Activated B cell treated with CpG ODN at 0.5 μM for 24 hours (primary cell): ENCODE results near the gene KRT27. TPM values are rescaled to one million over a fixed set of nuclear protein-coding genes. Genes with fewer than 3 reads are reported as not detected.

Experiments
- ATAC-seq: fragments of 200-7000 bp; cut with Tn5 transposase; one replicate; pipeline ENCODE4 v1.10.0; 2021; ENCODE audit warnings: low read depth, mild to moderate bottlenecking, moderate library complexity
- CTCF ChIA-PET: fragments of 350-600 bp; sonication (Branson Sonifier 250); formaldehyde crosslinking; loops from one replicate; lab custom pipeline; 2021; ENCODE audit warnings: antibody characterized with exemption; lab: Charles Lee
- POLR2A ChIA-PET: fragments of 350-600 bp; sonication (Branson Sonifier 250); formaldehyde crosslinking; loops from one replicate; lab custom pipeline; 2021; ENCODE audit warnings: antibody characterized with exemption; lab: Charles Lee
- DNase-seq: peaks from one replicate; pipeline ENCODE4 v3.0.0; 2022
- H3K27ac Mint-ChIP-seq: one replicate; pipeline ENCODE4 v1.8.0; 2020; ENCODE audit warnings: mixed read lengths
- H3K27me3 Mint-ChIP-seq: one replicate; pipeline ENCODE4 v1.8.0; 2021; ENCODE audit warnings: mixed read lengths
- H3K36me3 Mint-ChIP-seq: one replicate; pipeline ENCODE4 v1.8.0; 2021; ENCODE audit warnings: low read depth, mixed read lengths
- H3K4me1 Mint-ChIP-seq: one replicate; pipeline ENCODE4 v1.8.0; 2021; ENCODE audit warnings: mixed read lengths
- H3K4me3 Mint-ChIP-seq: one replicate; pipeline ENCODE4 v1.8.0; 2020; ENCODE audit warnings: mild to moderate bottlenecking, mixed read lengths
- H3K9me3 Mint-ChIP-seq: one replicate; pipeline ENCODE4 v1.8.0; 2020; ENCODE audit warnings: mixed read lengths
- intact Hi-C: fragments of 100-400 bp; cut with micrococcal nuclease; formaldehyde crosslinking; loops from one replicate; pipeline ENCODE4 v1.15.1; 2024
- total RNA-seq: library from RNA; stranded (reverse); gene quantifications from 2 replicates; pipeline ENCODE4 v1.2.3, GENCODE V29; 2022
- TF ChIP-seq, protein P1 (sequence below): fragments of 200-600 bp; IDR thresholded peaks from one replicate; pipeline ENCODE4 v1.8.0; 2022; ENCODE audit warnings: antibody characterized with exemption, mild to moderate bottlenecking

KRT27 gene
- total RNA-seq, 1 donor from 2014 or later, result not detected

DNA sequence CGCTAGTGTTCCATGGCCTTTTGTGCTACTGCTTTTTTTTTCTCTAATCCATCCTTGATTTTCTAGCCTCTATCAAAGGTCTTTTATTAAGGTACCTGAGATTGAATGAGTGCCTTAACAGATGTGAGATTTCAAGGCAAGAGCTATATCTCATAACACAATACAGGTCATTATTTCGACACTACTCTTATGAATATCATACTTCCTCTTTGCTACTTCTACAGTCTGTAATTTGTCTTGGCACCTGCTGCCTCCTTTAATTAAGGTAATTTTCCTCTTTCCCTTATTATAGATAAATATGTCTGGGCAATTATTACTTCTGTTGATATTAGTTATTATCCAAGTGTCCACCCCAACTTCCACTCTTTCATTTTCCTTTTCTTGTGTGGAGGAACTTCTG, 12.1 kb upstream of the KRT27 start:
- no peak for ATAC-seq
- H3K4me3 Mint-ChIP-seq, result no peak overlapping the region
- ChIA-PET POLR2A (interaction anchor here (0.5 kb wide), 1 partner anchor 353 kb away, joined by 3 read pairs; no protein-coding TSS in a partner anchor), CTCF (no interaction called here)
- H3K36me3 Mint-ChIP-seq, result no peaks in the 10 kb centered on the region
- H3K9me3 Mint-ChIP-seq, result no peaks in the 10 kb centered on the region
- intact Hi-C loops, result loop anchor here (5.0 kb wide), 1 partner anchor 77 kb away; no protein-coding TSS in a partner anchor
- peaks cover 27% of the 10 kb centered on the region for H3K27me3 Mint-ChIP-seq
- no peak for DNase-seq
- TF ChIP-seq, protein P1, sequence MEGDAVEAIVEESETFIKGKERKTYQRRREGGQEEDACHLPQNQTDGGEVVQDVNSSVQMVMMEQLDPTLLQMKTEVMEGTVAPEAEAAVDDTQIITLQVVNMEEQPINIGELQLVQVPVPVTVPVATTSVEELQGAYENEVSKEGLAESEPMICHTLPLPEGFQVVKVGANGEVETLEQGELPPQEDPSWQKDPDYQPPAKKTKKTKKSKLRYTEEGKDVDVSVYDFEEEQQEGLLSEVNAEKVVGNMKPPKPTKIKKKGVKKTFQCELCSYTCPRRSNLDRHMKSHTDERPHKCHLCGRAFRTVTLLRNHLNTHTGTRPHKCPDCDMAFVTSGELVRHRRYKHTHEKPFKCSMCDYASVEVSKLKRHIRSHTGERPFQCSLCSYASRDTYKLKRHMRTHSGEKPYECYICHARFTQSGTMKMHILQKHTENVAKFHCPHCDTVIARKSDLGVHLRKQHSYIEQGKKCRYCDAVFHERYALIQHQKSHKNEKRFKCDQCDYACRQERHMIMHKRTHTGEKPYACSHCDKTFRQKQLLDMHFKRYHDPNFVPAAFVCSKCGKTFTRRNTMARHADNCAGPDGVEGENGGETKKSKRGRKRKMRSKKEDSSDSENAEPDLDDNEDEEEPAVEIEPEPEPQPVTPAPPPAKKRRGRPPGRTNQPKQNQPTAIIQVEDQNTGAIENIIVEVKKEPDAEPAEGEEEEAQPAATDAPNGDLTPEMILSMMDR, result no peak
- H3K4me1 Mint-ChIP-seq, result no peaks in the 10 kb centered on the region
- no peak overlapping the region for H3K27ac Mint-ChIP-seq

DNA sequence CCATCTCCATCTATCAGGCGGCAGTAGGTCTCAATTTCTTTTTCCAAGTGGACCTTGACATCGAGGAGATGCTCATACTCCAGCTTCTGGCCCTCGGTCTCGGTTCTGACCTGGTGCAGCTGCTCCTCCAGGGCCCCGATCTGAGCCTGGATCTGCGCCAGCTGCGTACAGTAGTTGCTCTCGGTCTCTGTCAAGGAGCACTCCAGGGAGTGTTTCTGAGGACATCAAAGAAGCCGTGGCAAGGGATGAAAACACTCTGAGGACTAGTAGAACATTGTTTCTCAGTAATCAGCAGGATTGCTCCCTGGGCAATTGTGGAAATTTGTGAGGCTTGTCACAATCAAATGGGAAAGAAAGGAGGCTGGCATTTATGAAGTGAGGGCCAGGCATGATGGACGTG, 11.5 kb upstream of the KRT27 start:
- intact Hi-C loops, result loop anchor here (5.0 kb wide), 1 partner anchor 77 kb away; no protein-coding TSS in a partner anchor
- H3K36me3 Mint-ChIP-seq, result no peaks in the 10 kb centered on the region
- DNase-seq (no peak), ATAC-seq (no peak)
- H3K27ac Mint-ChIP-seq, result no peak overlapping the region
- TF ChIP-seq, protein P1, result no peak
- no peaks in the 10 kb centered on the region for H3K4me1 Mint-ChIP-seq
- ChIA-PET CTCF (no interaction called here), POLR2A (interaction anchor here (0.5 kb wide), 1 partner anchor 353 kb away, joined by 3 read pairs; no protein-coding TSS in a partner anchor)
- H3K9me3 Mint-ChIP-seq, result no peaks in the 10 kb centered on the region
- peaks cover 22% of the 10 kb centered on the region for H3K27me3 Mint-ChIP-seq
- no peak overlapping the region for H3K4me3 Mint-ChIP-seq

DNA sequence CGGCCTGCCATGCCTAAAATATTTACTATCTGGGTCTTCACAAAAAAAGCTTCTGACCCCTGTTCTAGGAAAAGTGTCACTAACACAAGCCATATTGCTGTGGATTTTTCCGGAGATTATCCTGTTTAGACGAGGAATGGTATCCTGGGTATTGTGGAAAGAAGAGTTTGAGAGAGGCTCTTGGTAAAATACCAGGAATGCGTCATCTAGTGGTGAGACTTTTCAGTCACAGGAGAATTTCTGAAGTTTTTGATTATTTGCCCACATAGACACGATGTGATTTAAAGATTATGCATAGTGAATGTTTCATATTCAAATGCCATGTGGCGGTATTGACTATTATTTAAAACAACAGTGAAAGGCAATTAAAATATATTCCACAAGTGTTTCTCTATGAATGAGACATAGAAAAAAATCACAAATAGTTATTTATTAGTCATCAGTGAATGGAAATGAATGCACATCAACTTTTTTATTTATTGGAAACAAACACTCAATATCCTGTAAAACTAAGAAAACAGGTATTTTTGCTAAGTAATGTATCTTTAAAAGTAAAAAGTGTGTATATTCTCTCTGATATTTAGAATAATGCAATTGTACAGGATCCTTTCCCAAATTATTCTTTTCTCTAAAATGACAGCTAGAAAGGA, 9.6 kb upstream of the KRT27 start:
- no peaks in the 10 kb centered on the region for H3K9me3 Mint-ChIP-seq
- H3K27me3 Mint-ChIP-seq, result peaks cover 17% of the 10 kb centered on the region
- H3K4me3 Mint-ChIP-seq, result no peak overlapping the region
- ChIA-PET CTCF (interaction anchor here (0.7 to 1.4 kb wide), 6 partner anchors 76 to 231 kb away, joined by 3 to 8 read pairs (median 5); partner anchors contain the start of gene SMARCE1), POLR2A (no interaction called here)
- ATAC-seq (no peak), DNase-seq (no peak)
- intact Hi-C loops, result loop anchor here (1.0 to 5.0 kb wide), 2 partner anchors 75 to 172 kb away; no protein-coding TSS in a partner anchor
- no peak overlapping the region for H3K27ac Mint-ChIP-seq
- H3K4me1 Mint-ChIP-seq, result no peaks in the 10 kb centered on the region
- TF ChIP-seq, protein P1, result no peak
- no peaks in the 10 kb centered on the region for H3K36me3 Mint-ChIP-seq

DNA sequence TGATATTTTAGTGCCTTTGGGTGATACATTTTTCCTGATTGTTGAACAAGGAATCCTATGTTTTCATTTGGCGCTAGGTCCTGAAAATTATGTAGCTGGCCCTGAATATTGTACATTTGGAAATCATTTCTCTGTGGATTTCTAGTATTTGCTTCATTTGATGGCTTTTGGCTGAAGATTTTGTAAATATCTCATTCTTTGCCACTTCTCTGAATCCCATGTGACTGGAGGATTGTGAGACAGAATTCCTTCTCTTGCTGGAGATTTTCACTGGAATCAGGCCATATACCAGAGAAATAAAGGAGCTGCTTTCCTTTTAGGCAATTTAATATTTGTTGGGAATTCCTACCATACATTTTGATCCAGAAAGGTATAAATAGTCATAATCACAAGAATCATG, 8.8 kb upstream of the KRT27 start:
- ChIA-PET CTCF (interaction anchor here (0.7 to 1.2 kb wide), 5 partner anchors 75 to 397 kb away, joined by 3 to 7 read pairs (median 3); no protein-coding TSS in a partner anchor), POLR2A (no interaction called here)
- Mint-ChIP-seq H3K9me3 (no peaks in the 10 kb centered on the region), H3K4me1 (no peaks in the 10 kb centered on the region), H3K36me3 (no peaks in the 10 kb centered on the region), H3K27me3 (peaks cover 13% of the 10 kb centered on the region), H3K4me3 (no peak overlapping the region), H3K27ac (no peak overlapping the region)
- ATAC-seq, result no peak
- intact Hi-C loops, result loop anchor here (5.0 kb wide), 1 partner anchor 74 kb away; no protein-coding TSS in a partner anchor
- TF ChIP-seq, protein P1, result no peak
- DNase-seq, result no peak

DNA sequence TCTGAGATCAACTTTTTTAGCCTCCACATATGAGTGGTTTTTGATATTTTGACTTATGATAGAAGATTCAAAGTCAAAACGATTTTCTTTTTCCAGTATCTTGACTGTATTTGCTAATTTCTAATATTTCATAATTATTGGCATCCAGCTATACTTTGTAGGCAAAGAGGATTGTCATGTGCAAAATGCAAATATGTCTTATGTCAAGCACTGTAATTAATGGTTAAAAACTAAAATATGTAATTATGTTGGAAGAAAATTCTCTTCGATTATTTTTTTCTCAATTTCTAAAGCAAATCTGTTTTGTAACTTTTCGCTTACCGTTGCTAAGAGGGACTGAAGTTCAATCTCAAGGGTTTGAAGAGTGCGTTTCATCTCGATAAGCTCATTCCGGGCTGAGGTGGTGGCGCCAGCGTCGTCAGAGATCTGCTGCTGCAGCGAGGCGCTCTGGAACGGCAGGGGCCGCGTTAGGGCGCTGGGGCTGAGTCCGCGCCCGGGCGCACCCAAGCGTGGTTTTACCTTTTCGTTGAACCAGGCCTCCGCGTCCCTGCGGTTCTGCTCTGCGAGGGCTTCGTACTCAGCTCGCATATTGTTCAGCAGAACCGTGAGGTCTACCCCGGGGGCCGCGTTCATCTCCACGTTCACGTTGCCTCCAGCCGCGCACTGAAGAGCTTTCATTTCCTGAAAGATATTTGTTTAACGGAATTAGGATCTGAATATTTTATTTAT, 3.0 kb downstream of the KRT27 start:
- no peak overlapping the region for H3K27ac Mint-ChIP-seq
- H3K36me3 Mint-ChIP-seq, result no peaks in the 10 kb centered on the region
- ChIA-PET POLR2A (interaction anchor here (1.4 kb wide), 1 partner anchor 40 kb away, joined by 3 read pairs; no protein-coding TSS in a partner anchor), CTCF (no interaction called here)
- no peaks in the 10 kb centered on the region for H3K9me3 Mint-ChIP-seq
- DNase-seq (no peak), ATAC-seq (peak; percentile 21)
- TF ChIP-seq, protein P1, result no peak
- H3K4me1 Mint-ChIP-seq, result peaks cover 4% of the 10 kb centered on the region
- intact Hi-C loops, result no loop called here
- peaks cover 51% of the 10 kb centered on the region for H3K27me3 Mint-ChIP-seq
- peak overlapping the region; percentile 66 for H3K4me3 Mint-ChIP-seq
